ENCODE data around the gene YTHDF2. TPM values are rescaled to one million over a fixed set of nuclear protein-coding genes. Genes with fewer than 3 reads are reported as not detected.

YTHDF2 gene
- total RNA-seq, 1 experiment from 2014 or later: 97.3 TPM

GRCh38 chr1:28804071-28804470, 67.3 kb downstream of the YTHDF2 start:
- Histone ChIP-seq H3K4me3 (ENCODE audit: low read depth in 2 of 2, low read length in 2 of 2) (no peak overlapping the region), H3K36me3 (ENCODE audit: control insufficient read depth, insufficient read depth, low read length) (no peaks in the 10 kb centered on the region), H3K9me3 (ENCODE audit: control insufficient read depth, insufficient read depth, low read depth, low read length) (no peaks in the 10 kb centered on the region), H3K27ac (ENCODE audit: low read length) (no peak overlapping the region), H3K27me3 (ENCODE audit: control insufficient read depth, insufficient read depth, low read length) (no peaks in the 10 kb centered on the region), H3K4me1 (ENCODE audit: control insufficient read depth, insufficient read depth, low read length) (no peaks in the 10 kb centered on the region; the same call in 1 of the 2 replicates)
- TF ChIP-seq SIN3A (IDR thresholded peaks at IDR 0.05; ENCODE audit: borderline replicate concordance, insufficient read depth, low read depth, low read length) (no peak), POLR2AphosphoS5 (IDR thresholded peaks at IDR 0.05; ENCODE audit: low read depth, low read length) (no peak), TCF7L2 (IDR thresholded peaks at IDR 0.05; ENCODE audit: low read depth, low read length) (no peak), CTCF (IDR thresholded peaks at IDR 0.05) (no peak), REST (IDR thresholded peaks at IDR 0.05; ENCODE audit: insufficient read depth in 1 of 2, low read depth in 2 of 2, low read length in 1 of 2) (no peak)
- in situ Hi-C loops (cut with HindIII; ENCODE audit: low pct_unique_long_range_greater_than_20kb, low sequenced_read_pairs) (no loop called here), intact Hi-C loops (cut with micrococcal nuclease; ENCODE audit: unreplicated experiment) (no loop called here)
- ATAC-seq (no peak), DNase-seq (ENCODE audit: low read depth, low spot score) (no peak)
- POLR2A ChIA-PET: interaction anchor here (0.6 kb wide), 1 partner anchor 20 kb away, joined by 7 read pairs; no protein-coding TSS in a partner anchor
- CTCF ChIA-PET: no interaction called here
- BruUV-seq (replicated peaks): no TSS peak

GRCh38 chr1:28807046-28807445, 70.3 kb downstream of the YTHDF2 start:
- no TSS peak for BruUV-seq (replicated peaks)
- Histone ChIP-seq H3K4me1 (ENCODE audit: control insufficient read depth, insufficient read depth, low read length) (peaks cover 5% of the 10 kb centered on the region; the same call in 1 of the 2 replicates), H3K36me3 (ENCODE audit: control insufficient read depth, insufficient read depth, low read length) (no peaks in the 10 kb centered on the region), H3K27me3 (ENCODE audit: control insufficient read depth, insufficient read depth, low read length) (peaks cover 9% of the 10 kb centered on the region), H3K27ac (ENCODE audit: low read length) (no peak overlapping the region), H3K9me3 (ENCODE audit: control insufficient read depth, insufficient read depth, low read depth, low read length) (no peaks in the 10 kb centered on the region), H3K4me3 (ENCODE audit: low read depth in 2 of 2, low read length in 2 of 2) (no peak overlapping the region)
- DNase-seq (ENCODE audit: low read depth, low spot score): no peak
- no peak for ATAC-seq
- ChIA-PET CTCF (interaction anchor here (0.6 kb wide), 1 partner anchor 23 kb away, joined by 3 read pairs; no protein-coding TSS in a partner anchor), POLR2A (interaction anchor here (0.6 kb wide), 1 partner anchor 96 kb away, joined by 5 read pairs; no protein-coding TSS in a partner anchor)
- intact Hi-C loops (cut with micrococcal nuclease; ENCODE audit: unreplicated experiment): no loop called here
- in situ Hi-C loops (cut with HindIII; ENCODE audit: low pct_unique_long_range_greater_than_20kb, low sequenced_read_pairs): no loop called here
- no peak for TF ChIP-seq POLR2AphosphoS5 (IDR thresholded peaks at IDR 0.05; ENCODE audit: low read depth, low read length)
- no peak for TF ChIP-seq SIN3A (IDR thresholded peaks at IDR 0.05; ENCODE audit: borderline replicate concordance, insufficient read depth, low read depth, low read length)
- TF ChIP-seq TCF7L2 (IDR thresholded peaks at IDR 0.05; ENCODE audit: low read depth, low read length): no peak
- no peak for TF ChIP-seq CTCF (IDR thresholded peaks at IDR 0.05)
- TF ChIP-seq REST (IDR thresholded peaks at IDR 0.05; ENCODE audit: insufficient read depth in 1 of 2, low read depth in 2 of 2, low read length in 1 of 2): no peak

All from Panc1 (cell line).